GM18508 (cell line): ENCODE data around the gene MYOM1.
"Not testable (repeated sequence)": the region's sequence is repeated elsewhere in the genome, so short reads cannot be mapped to it uniquely, and the experiment has no call there.

Experiments used
- ATAC-seq: cut with Tn5 transposase; IDR thresholded peaks from one replicate; pipeline ENCODE4 v1.9.1; 2021; ENCODE audit warnings: moderate number of reproducible peaks; ENCODE audit not compliant: insufficient read depth, unreplicated experiment

The MYOM1 gene

GRCh38 chr18:3221496-3221895, 1.7 kb upstream of the MYOM1 start:
- no peak for ATAC-seq

- ATAC-seq = not testable (repeated sequence)
These were observed 1.1 kb upstream of the MYOM1 start for GRCh38 chr18:3220868-3221267.

GRCh38 chr18:3219241-3219630, 532 bp downstream of the MYOM1 start:
- no peak for ATAC-seq

- ATAC-seq = no peak
These were observed 949 bp downstream of the MYOM1 start for GRCh38 chr18:3218819-3219218.

GRCh38 chr18:3217948-3218647, 1.7 kb downstream of the MYOM1 start:
- no peak for ATAC-seq

- ATAC-seq = no peak
These were observed 2.8 kb downstream of the MYOM1 start for GRCh38 chr18:3216987-3217386.

GRCh38 chr18:3214855-3215637, 4.7 kb downstream of the MYOM1 start:
- no peak for ATAC-seq

GRCh38 chr18:3213300-3214059, 6.3 kb downstream of the MYOM1 start:
- ATAC-seq = no peak

GRCh38 chr18:3212657-3213056, 7.1 kb downstream of the MYOM1 start:
- ATAC-seq = no peak

GRCh38 chr18:3211236-3211992, 8.4 kb downstream of the MYOM1 start:
- no peak for ATAC-seq

GRCh38 chr18:3209859-3210569, 9.8 kb downstream of the MYOM1 start:
- ATAC-seq = peak; percentile 94

- ATAC-seq = no peak
These were observed 12.2 kb downstream of the MYOM1 start for GRCh38 chr18:3207565-3207964.

- ATAC-seq = no peak
These were observed 14.5 kb downstream of the MYOM1 start for GRCh38 chr18:3205239-3205638.

- ATAC-seq = no peak
These were observed 19.7 kb downstream of the MYOM1 start for GRCh38 chr18:3199942-3200645.

- not testable (repeated sequence) for ATAC-seq
These were observed 21.4 kb downstream of the MYOM1 start for GRCh38 chr18:3198260-3198860.

- ATAC-seq = no peak
These were observed 24.7 kb downstream of the MYOM1 start for GRCh38 chr18:3194947-3195612.

- no peak for ATAC-seq
These were observed 26.4 kb downstream of the MYOM1 start for GRCh38 chr18:3193331-3193730.

- ATAC-seq = no peak
These were observed 27.0 kb downstream of the MYOM1 start for GRCh38 chr18:3192752-3193151.
